Esophagus muscularis mucosa (tissue), 4 donors: ENCODE measurements around the gene COL25A1. TPM values are rescaled to one million over a fixed set of nuclear protein-coding genes. Genes with fewer than 3 reads are reported as not detected.

Source experiments
- DNase-seq: peaks from one replicate; pipeline ENCODE4 v3.0.0-alpha.2; 2017; ENCODE audit errors: extremely low spot score
- H3K27ac ChIP-seq, 4 donors: fragments of 200-600 bp; sonication (generic); replicated peaks in 1 of 4; 1 replicate in 3 of 4; 2 replicates in 1 of 4; pipeline ENCODE4 v1.5.1; 2016 to 2019; ENCODE audit warnings: mild to moderate bottlenecking in 1 of 4
- H3K27me3 ChIP-seq, 4 donors: fragments of 200-600 bp; sonication (generic); one replicate each; pipeline versions ENCODE4 v1.5.1 to v1.6.0; 2016 to 2019
- H3K36me3 ChIP-seq, 4 donors: fragments of 200-600 bp; sonication (generic); one replicate each; pipeline ENCODE4 v1.5.1; 2016 to 2019
- H3K4me1 ChIP-seq, 4 donors: fragments of 200-600 bp; sonication (generic); one replicate each; pipeline ENCODE4 v1.5.1; 2016 to 2019
- H3K4me3 ChIP-seq, 4 donors: fragments of 200-600 bp; sonication (generic); 1 replicate in 2 of 4; 2 replicates in 2 of 4; pipeline ENCODE4 v1.5.1; 2016 to 2019; ENCODE audit warnings: mild to moderate bottlenecking in 4 of 4, moderate library complexity in 1 of 4
- H3K9me3 ChIP-seq, 4 donors: fragments of 200-600 bp; sonication (generic); 1 replicate in 3 of 4; 2 replicates in 1 of 4; pipeline ENCODE4 v1.5.1; 2016 to 2019
- CTCF ChIP-seq, 3 experiments: fragments of 200-600 bp in 2 of 3; fragments of 450-650 bp in 1 of 3; sonication (generic) in 2 of 3; IDR thresholded peaks; one replicate each; pipeline ENCODE4 v1.5.1; 2017 to 2019; ENCODE audit warnings: antibody characterized with exemption in 3 of 3, mild to moderate bottlenecking in 2 of 3, moderate library complexity in 1 of 3
- EP300 ChIP-seq: sonication (generic); formaldehyde crosslinking; IDR thresholded peaks from one replicate; pipeline ENCODE4 v1.6.1; 2017; ENCODE audit warnings: antibody characterized with exemption
- POLR2A ChIP-seq: fragments of 450-650 bp; IDR thresholded peaks from one replicate; pipeline ENCODE4 v1.6.1; 2017; ENCODE audit warnings: antibody characterized with exemption, moderate library complexity, mild to moderate bottlenecking, low read depth
- POLR2AphosphoS5 ChIP-seq, 2 donors: sonication (generic); formaldehyde crosslinking; IDR thresholded peaks; one replicate each; pipeline ENCODE4 v1.6.1; 2017; ENCODE audit warnings: antibody characterized with exemption in 2 of 2
- WGBS: methylation state at CpG from one replicate; pipeline ENCODE4 v1.1.5; 2018; 5-methylcytosine and 5-hydroxymethylcytosine counted together
- intact Hi-C: fragments of 100-400 bp; cut with DNase I; formaldehyde crosslinking; loops from one replicate; pipeline ENCODE4 v1.15.1; 2023
- total RNA-seq, 4 donors: library from RNA; depleted of rRNA; stranded (reverse); fragments of >200 nt; gene quantifications; one replicate each; pipeline versions ENCODE4 v1.1.0 to v1.2.1, GENCODE V29; 2016

Gene COL25A1
- total RNA-seq, 4 donors from 2014 or later, result 1.0 to 3.7 (median 2.0) TPM

- TF ChIP-seq POLR2AphosphoS5 (IDR thresholded peaks at IDR 0.05) (no peak), CTCF (IDR thresholded peaks at IDR 0.05) (no peak), EP300 (no peak), POLR2A (no peak)
- no peaks in the 10 kb centered on the region for H3K36me3 ChIP-seq
- 78% methylated on average over 3 of the region's 3 CpGs for WGBS
- no peak overlapping the region for H3K27ac ChIP-seq
- no peaks in the 10 kb centered on the region for H3K27me3 ChIP-seq
- DNase-seq, result no peak
- H3K4me1 ChIP-seq, result peaks cover 0 to 14% (median 12%) of the 10 kb centered on the region in 4 donors
- H3K4me3 ChIP-seq, result no peak overlapping the region
- H3K9me3 ChIP-seq, result no peaks in the 10 kb centered on the region
- intact Hi-C loops, result no loop called here
Measured at GRCh38 chr4:109043286-109043685, 259.2 kb downstream of the COL25A1 start.

- WGBS, result 89% methylated on average over 3 of the region's 3 CpGs
- peaks cover 0 to 8% (median 5%) of the 10 kb centered on the region in 4 donors for H3K4me1 ChIP-seq
- intact Hi-C loops, result no loop called here
- no peak overlapping the region for H3K27ac ChIP-seq
- no peak for TF ChIP-seq POLR2A
- TF ChIP-seq CTCF (IDR thresholded peaks at IDR 0.05), result no peak
- TF ChIP-seq POLR2AphosphoS5 (IDR thresholded peaks at IDR 0.05), result no peak
- TF ChIP-seq EP300, result no peak
- H3K4me3 ChIP-seq, result no peak overlapping the region
- no peak for DNase-seq
- no peaks in the 10 kb centered on the region for H3K9me3 ChIP-seq
- H3K36me3 ChIP-seq, result no peaks in the 10 kb centered on the region
- no peaks in the 10 kb centered on the region for H3K27me3 ChIP-seq
Measured at GRCh38 chr4:109041463-109042360, 260.7 kb downstream of the COL25A1 start.

DNA sequence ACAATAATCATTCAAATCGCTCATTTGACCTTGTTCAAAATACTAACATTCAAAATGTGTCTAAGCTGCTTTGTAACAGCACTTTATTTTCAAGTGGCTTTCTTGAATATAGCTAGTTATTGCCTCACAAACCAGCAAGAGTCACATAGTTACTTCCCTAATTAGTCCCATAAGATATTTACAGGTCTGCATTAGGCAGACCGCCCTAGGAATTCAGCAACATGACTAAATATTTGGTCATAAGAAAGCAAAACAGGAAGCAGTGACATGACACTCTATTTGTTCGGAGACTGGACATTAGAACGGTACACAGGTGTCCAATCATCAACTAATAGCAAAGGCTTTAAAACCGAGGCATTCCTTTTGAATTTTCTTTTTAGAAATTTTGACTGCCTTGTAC lies 262.0 kb downstream of the COL25A1 start:
- intact Hi-C loops, result no loop called here
- no peaks in the 10 kb centered on the region for H3K27me3 ChIP-seq
- WGBS, result 81% methylated on average over 5 of the region's 5 CpGs
- H3K4me1 ChIP-seq, result no peaks in the 10 kb centered on the region
- no peaks in the 10 kb centered on the region for H3K9me3 ChIP-seq
- H3K36me3 ChIP-seq, result no peaks in the 10 kb centered on the region
- H3K27ac ChIP-seq, result no peak overlapping the region
- DNase-seq, result no peak
- H3K4me3 ChIP-seq, result no peak overlapping the region
- TF ChIP-seq CTCF (IDR thresholded peaks at IDR 0.05), result no peak
- no peak for TF ChIP-seq EP300
- TF ChIP-seq POLR2AphosphoS5 (IDR thresholded peaks at IDR 0.05), result no peak
- no peak for TF ChIP-seq POLR2A

DNA sequence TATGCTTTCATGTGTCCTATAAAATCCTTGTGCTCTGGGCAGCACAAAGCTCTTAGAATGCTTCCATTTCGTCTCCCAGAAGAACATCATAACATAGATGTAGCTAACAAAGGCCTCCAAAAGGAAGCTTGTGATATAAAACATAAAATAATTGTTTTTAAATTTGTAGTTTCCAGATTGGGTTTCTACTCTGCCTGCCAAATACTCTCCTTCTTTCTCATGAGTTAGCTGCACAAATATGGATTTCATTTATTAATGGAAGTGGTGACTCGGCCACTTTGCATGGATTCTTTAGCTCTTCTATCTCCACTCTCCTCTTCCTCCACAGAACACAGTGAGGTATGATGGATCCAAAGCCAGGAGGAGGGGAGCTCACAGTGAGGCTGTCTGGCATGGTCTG lies 265.4 kb downstream of the COL25A1 start:
- intact Hi-C loops, result no loop called here
- no peaks in the 10 kb centered on the region for H3K4me1 ChIP-seq
- no peaks in the 10 kb centered on the region for H3K9me3 ChIP-seq
- no peak for DNase-seq
- H3K27ac ChIP-seq, result no peak overlapping the region
- WGBS, result 45% methylated on average over 2 of the region's 2 CpGs
- no peaks in the 10 kb centered on the region for H3K27me3 ChIP-seq
- no peaks in the 10 kb centered on the region for H3K36me3 ChIP-seq
- no peak overlapping the region for H3K4me3 ChIP-seq
- TF ChIP-seq CTCF (IDR thresholded peaks at IDR 0.05), result no peak
- TF ChIP-seq POLR2A, result no peak
- no peak for TF ChIP-seq EP300
- TF ChIP-seq POLR2AphosphoS5 (IDR thresholded peaks at IDR 0.05), result no peak

DNA sequence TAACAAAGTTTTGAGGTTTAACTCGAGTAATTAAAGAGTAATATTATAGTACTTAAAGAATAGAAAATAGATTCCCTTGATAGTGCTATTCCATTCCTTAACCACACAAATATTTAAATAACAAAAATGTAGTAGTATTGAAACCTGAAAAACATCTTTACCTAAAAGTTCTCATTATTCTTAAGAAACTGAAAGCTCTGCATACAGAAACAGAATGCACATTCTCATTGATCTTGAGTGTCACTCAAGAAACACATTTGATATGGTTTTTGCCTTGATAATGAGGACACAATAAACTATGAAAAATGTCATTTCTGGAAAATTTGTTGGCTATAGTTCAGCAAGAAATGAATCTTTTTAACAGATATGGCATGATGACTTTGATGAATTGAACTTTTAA lies 268.5 kb downstream of the COL25A1 start:
- Histone ChIP-seq H3K27ac (no peak overlapping the region), H3K9me3 (no peaks in the 10 kb centered on the region), H3K36me3 (no peaks in the 10 kb centered on the region), H3K4me1 (no peaks in the 10 kb centered on the region), H3K27me3 (no peaks in the 10 kb centered on the region), H3K4me3 (no peak overlapping the region)
- WGBS, result 91% methylated on average over 1 of the region's 1 CpG
- DNase-seq, result no peak
- intact Hi-C loops, result no loop called here
- TF ChIP-seq POLR2AphosphoS5 (IDR thresholded peaks at IDR 0.05) (no peak), CTCF (IDR thresholded peaks at IDR 0.05) (no peak), POLR2A (no peak), EP300 (no peak)
